ENCODE measurements around the gene OR5AN1. TPM values are rescaled to one million over a fixed set of nuclear protein-coding genes. Genes with fewer than 3 reads are reported as not detected.

OR5AN1 gene
- total RNA-seq, 1 experiment from 2014 or later, result not detected

- no peak for DNase-seq (ENCODE audit: low read depth, low spot score)
- Histone ChIP-seq H3K27me3 (ENCODE audit: insufficient read depth, low read length) (no peaks in the 10 kb centered on the region), H3K9ac (ENCODE audit: low read length) (no peak overlapping the region), H3K36me3 (ENCODE audit: control insufficient read depth in 1 of 2, insufficient read depth in 2 of 2, low read length in 2 of 2) (no peaks in the 10 kb centered on the region), H3K4me2 (ENCODE audit: low read length) (no peak overlapping the region), H3K79me2 (ENCODE audit: insufficient read depth, low read length) (no peaks in the 10 kb centered on the region), H3K4me1 (ENCODE audit: control insufficient read depth in 1 of 2, insufficient read depth in 2 of 2, low read length in 2 of 2) (no peaks in the 10 kb centered on the region), H3K4me3 (replicated peaks in 1 of 2; ENCODE audit: low read depth in 1 of 2, low read length in 2 of 2) (no peak overlapping the region), H2AFZ (ENCODE audit: low read depth, low read length, poor library complexity, severe bottlenecking) (no peak overlapping the region), H3K9me3 (ENCODE audit: control insufficient read depth in 1 of 2, insufficient read depth in 1 of 2, low read depth in 1 of 2, low read length in 2 of 2) (no peaks in the 10 kb centered on the region), H3K27ac (ENCODE audit: low read depth, low read length) (no peak overlapping the region), H4K20me1 (ENCODE audit: insufficient read depth) (no peaks in the 10 kb centered on the region), H3K9me2 (ENCODE audit: insufficient read depth) (0 out of 2 replicates have a peak, but pooled peaks cover 4% of the 10 kb centered on the region)
- ChIA-PET POLR2A (no interaction called here), CTCF (no interaction called here), RAD21 (ENCODE audit: low non-redundant PET in 1 of 2, low total read pairs in 2 of 2, uncharacterized antibody in 2 of 2, unreplicated experiment in 2 of 2) (no interaction called here)
- ATAC-seq, result no peak
- TF ChIP-seq REST (IDR thresholded peaks at IDR 0.05; ENCODE audit: low read depth), result no peak
- no peak for TF ChIP-seq CEBPB (IDR thresholded peaks at IDR 0.05; ENCODE audit: low read depth)
- no peak for TF ChIP-seq EZH2phosphoT487 (IDR thresholded peaks at IDR 0.05; ENCODE audit: borderline replicate concordance)
- no peak for TF ChIP-seq MAX (IDR thresholded peaks at IDR 0.05)
- TF ChIP-seq EGR1 (IDR thresholded peaks at IDR 0.05; ENCODE audit: low read depth), result no peak
- no peak for TF ChIP-seq ATF3 (IDR thresholded peaks at IDR 0.05)
- TF ChIP-seq ZNF274 (IDR thresholded peaks at IDR 0.05; ENCODE audit: low read depth, low read length), result no peak
- no peak for TF ChIP-seq POLR2AphosphoS5 (IDR thresholded peaks at IDR 0.05; ENCODE audit: low read depth, low read length)
- no peak for TF ChIP-seq ELF1 (IDR thresholded peaks at IDR 0.05; ENCODE audit: borderline replicate concordance, low read depth)
- no peak for TF ChIP-seq CBX3 (IDR thresholded peaks at IDR 0.05; ENCODE audit: low read depth)
- intact Hi-C loops (cut with micrococcal nuclease), result no loop called here
- BruUV-seq (replicated peaks), result no TSS peak
Measured at GRCh38 chr11:59394186-59394585, 35.5 kb downstream of the OR5AN1 start.
